ENCODE measurements around the gene PPP1R1C.

PPP1R1C gene

GRCh38 chr2:181971032-181971431 is 14.6 kb upstream of the PPP1R1C start:
- in situ Hi-C loops (cut with MboI; ENCODE audit: low sequenced_read_pairs) = no loop called here

GRCh38 chr2:181972431-181973170 is 13.1 kb upstream of the PPP1R1C start:
- in situ Hi-C loops (cut with MboI; ENCODE audit: low sequenced_read_pairs) = no loop called here

- in situ Hi-C loops (cut with MboI; ENCODE audit: low sequenced_read_pairs) = no loop called here
Observed at GRCh38 chr2:181973171-181973783, 12.4 kb upstream of the PPP1R1C start.

GRCh38 chr2:181977661-181978350 is 7.8 kb upstream of the PPP1R1C start:
- in situ Hi-C loops (cut with MboI; ENCODE audit: low sequenced_read_pairs) = no loop called here

GRCh38 chr2:181978351-181979150 is 7.1 kb upstream of the PPP1R1C start:
- in situ Hi-C loops (cut with MboI; ENCODE audit: low sequenced_read_pairs) = no loop called here

GRCh38 chr2:181984060-181984459 is 1.6 kb upstream of the PPP1R1C start:
- in situ Hi-C loops (cut with MboI; ENCODE audit: low sequenced_read_pairs) = no loop called here

GRCh38 chr2:181984814-181985631 is 630 bp upstream of the PPP1R1C start:
- in situ Hi-C loops (cut with MboI; ENCODE audit: low sequenced_read_pairs) = no loop called here

GRCh38 chr2:181988154-181988924 is 2.7 kb downstream of the PPP1R1C start:
- in situ Hi-C loops (cut with MboI; ENCODE audit: low sequenced_read_pairs) = no loop called here

- in situ Hi-C loops (cut with MboI; ENCODE audit: low sequenced_read_pairs) = no loop called here
Observed at GRCh38 chr2:181989099-181989498, 3.4 kb downstream of the PPP1R1C start.

- in situ Hi-C loops (cut with MboI; ENCODE audit: low sequenced_read_pairs) = no loop called here
Observed at GRCh38 chr2:181991171-181991885, 5.7 kb downstream of the PPP1R1C start.

- in situ Hi-C loops (cut with MboI; ENCODE audit: low sequenced_read_pairs) = no loop called here
Observed at GRCh38 chr2:181992776-181993175, 7.1 kb downstream of the PPP1R1C start.

GRCh38 chr2:181995289-181995688 is 9.6 kb downstream of the PPP1R1C start:
- in situ Hi-C loops (cut with MboI; ENCODE audit: low sequenced_read_pairs) = no loop called here

- in situ Hi-C loops (cut with MboI; ENCODE audit: low sequenced_read_pairs) = no loop called here
Observed at GRCh38 chr2:181998041-181998835, 12.6 kb downstream of the PPP1R1C start.

- in situ Hi-C loops (cut with MboI; ENCODE audit: low sequenced_read_pairs) = no loop called here
Observed at GRCh38 chr2:181998891-181999654, 13.4 kb downstream of the PPP1R1C start.

GRCh38 chr2:181999911-182000310 is 14.3 kb downstream of the PPP1R1C start:
- in situ Hi-C loops (cut with MboI; ENCODE audit: low sequenced_read_pairs) = no loop called here

GRCh38 chr2:182004945-182005520 is 19.4 kb downstream of the PPP1R1C start:
- in situ Hi-C loops (cut with MboI; ENCODE audit: low sequenced_read_pairs) = no loop called here
